Spleen (tissue), 7 donors: ENCODE results near the gene KIN.

Experiments
- POLR2AphosphoS5 ChIP-seq, 3 donors: sonication (generic); formaldehyde crosslinking; IDR thresholded peaks; one replicate each; pipeline ENCODE4 v1.5.1; 2017; ENCODE audit warnings: antibody characterized with exemption in 3 of 3
- TF ChIP-seq, protein P1 (sequence below), 11 experiments: fragments of 200-600 bp in 7 of 11; fragments of 450-650 bp in 4 of 11; sonication (generic) in 4 of 11; IDR thresholded peaks in 8 of 11; conservative IDR thresholded peaks in 3 of 11; 1 replicate in 7 of 11; 2 replicates in 4 of 11; pipeline versions ENCODE4 v1.4.0 to v1.8.0; 2016 to 2021; ENCODE audit warnings: antibody characterized with exemption in 11 of 11, inconsistent platforms in 4 of 11, mild to moderate bottlenecking in 1 of 11
- donor health status: DM: no; HTN: no; CAD: no; lungs with moderate emphysema.
- donor health status: DM: no; HTN: no; CAD: no.
- donor health status: DM: no; HTN: no; CAD: no.

DNA sequence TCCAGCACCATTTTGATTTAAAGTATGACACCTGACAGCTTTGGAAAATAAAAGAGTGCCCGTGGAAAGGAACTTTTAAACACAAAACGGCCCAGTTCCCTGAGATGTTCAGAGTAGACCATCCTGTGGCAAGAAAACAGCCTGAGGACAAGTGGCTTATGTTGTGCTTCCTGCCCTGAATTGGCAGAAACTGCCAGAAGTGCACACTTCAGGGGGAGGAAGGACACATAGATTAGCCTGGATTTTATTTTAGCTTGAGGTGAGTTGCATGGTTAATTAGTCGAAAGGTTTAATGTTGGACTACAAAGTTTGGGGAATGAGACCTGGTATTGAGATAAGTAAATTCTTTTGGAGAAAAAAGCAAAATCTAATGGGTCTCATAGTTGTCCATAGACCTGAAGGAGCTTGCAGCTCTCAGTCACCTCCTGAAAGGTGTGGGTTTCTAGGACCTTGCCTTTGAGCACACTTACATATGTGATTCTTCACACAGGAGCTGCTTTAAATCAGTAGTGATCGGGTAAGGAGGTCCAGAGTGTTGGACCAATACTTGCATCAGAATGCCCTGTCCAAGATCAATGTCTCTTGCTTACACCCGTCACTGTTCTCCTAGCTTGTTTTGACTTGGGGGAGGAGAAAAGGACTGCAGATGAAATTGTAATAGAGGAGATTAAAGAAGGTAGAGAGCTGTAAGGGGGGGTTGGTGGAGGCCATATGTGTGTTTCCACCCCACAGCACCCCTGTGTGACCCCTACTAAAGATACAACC is 79.8 kb downstream of the KIN start:
- TF ChIP-seq, protein P1, sequence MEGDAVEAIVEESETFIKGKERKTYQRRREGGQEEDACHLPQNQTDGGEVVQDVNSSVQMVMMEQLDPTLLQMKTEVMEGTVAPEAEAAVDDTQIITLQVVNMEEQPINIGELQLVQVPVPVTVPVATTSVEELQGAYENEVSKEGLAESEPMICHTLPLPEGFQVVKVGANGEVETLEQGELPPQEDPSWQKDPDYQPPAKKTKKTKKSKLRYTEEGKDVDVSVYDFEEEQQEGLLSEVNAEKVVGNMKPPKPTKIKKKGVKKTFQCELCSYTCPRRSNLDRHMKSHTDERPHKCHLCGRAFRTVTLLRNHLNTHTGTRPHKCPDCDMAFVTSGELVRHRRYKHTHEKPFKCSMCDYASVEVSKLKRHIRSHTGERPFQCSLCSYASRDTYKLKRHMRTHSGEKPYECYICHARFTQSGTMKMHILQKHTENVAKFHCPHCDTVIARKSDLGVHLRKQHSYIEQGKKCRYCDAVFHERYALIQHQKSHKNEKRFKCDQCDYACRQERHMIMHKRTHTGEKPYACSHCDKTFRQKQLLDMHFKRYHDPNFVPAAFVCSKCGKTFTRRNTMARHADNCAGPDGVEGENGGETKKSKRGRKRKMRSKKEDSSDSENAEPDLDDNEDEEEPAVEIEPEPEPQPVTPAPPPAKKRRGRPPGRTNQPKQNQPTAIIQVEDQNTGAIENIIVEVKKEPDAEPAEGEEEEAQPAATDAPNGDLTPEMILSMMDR (IDR thresholded peaks at IDR 0.05 in 8 of 11, conservative IDR thresholded peaks at IDR 0.05 in 3 of 11): no peak
- no peak for TF ChIP-seq POLR2AphosphoS5 (IDR thresholded peaks at IDR 0.05)
